ENCODE results near the gene AKR1C2.

GRCh38 chr10:5014936-5015335, 11.3 kb upstream of the AKR1C2 start:
- TF ChIP-seq CTCF (IDR thresholded peaks at IDR 0.05; ENCODE audit: poor library complexity) (no peak), EZH2phosphoT487 (IDR thresholded peaks at IDR 0.05; ENCODE audit: low read depth, severe bottlenecking, unreplicated experiment) (no peak)
